Mesodermal cell (in vitro differentiated cells): ENCODE measurements around the gene ST6GALNAC3.

ENCODE experiments used
- H3K27ac ChIP-seq: 2 replicates; pipeline ENCODE4 v1.7.0; 2013; ENCODE audit warnings: mild to moderate bottlenecking, low read depth, low read length, moderate library complexity; ENCODE audit not compliant: severe bottlenecking
- H3K36me3 ChIP-seq: 2 replicates; pipeline ENCODE4 v1.7.1; 2013; ENCODE audit warnings: mild to moderate bottlenecking, low read length, moderate library complexity; ENCODE audit not compliant: control insufficient read depth, insufficient read depth
- H3K4me1 ChIP-seq: one replicate; pipeline ENCODE4 v1.7.1; 2013; ENCODE audit warnings: mild to moderate bottlenecking, low read length; ENCODE audit not compliant: insufficient read depth, control insufficient read depth, poor library complexity, severe bottlenecking
- H3K4me3 ChIP-seq: 2 replicates; pipeline ENCODE4 v1.7.0; 2013; ENCODE audit warnings: low read length, control low read depth, mild to moderate bottlenecking; ENCODE audit not compliant: insufficient read depth, poor library complexity, severe bottlenecking; ENCODE audit errors: extremely low read depth
- H3K9me3 ChIP-seq: 2 replicates; pipeline ENCODE4 v1.7.1; 2013; ENCODE audit warnings: mild to moderate bottlenecking, low read length, moderate library complexity; ENCODE audit not compliant: control insufficient read depth
- WGBS, 2 experiments: methylation state at CpG; one replicate each; pipeline ENCODE4 v1.1.5; 2013; ENCODE audit warnings: missing lambda C conversion rate in 2 of 2; ENCODE audit not compliant: insufficient coverage in 2 of 2; 5-methylcytosine and 5-hydroxymethylcytosine counted together

Gene ST6GALNAC3

DNA sequence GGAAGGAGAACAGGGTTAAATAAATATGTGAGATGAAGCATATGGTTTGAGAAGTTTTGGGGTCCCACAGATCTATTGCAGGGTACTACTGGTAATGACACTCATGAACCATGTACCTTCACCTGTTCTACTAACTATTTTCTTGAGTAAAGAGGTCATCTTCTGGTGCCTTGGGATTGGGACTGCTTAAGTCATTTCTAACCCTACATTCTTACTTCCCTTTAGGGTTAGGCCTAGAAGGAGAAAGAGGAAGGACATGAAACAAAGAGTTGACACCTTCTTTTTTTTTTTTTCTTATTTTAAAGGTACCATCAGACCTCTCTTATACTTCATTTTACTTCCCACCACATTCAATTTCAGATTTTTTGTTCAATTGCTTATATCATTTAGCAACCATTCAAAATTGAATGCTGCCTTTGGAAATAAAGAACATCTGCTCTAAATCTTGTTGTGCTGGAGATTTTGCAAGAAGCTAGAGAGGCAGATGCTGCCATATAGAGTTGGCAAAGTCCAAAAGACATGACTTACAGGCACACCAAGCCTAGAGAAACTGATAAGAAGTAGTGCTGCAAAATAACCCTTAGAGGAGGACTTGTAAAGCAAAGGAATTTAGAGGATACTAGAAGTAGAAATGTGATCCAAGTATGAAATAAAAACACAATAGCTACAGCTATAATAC is 418.3 kb downstream of the ST6GALNAC3 start:
- Histone ChIP-seq H3K4me1 (no peaks in the 10 kb centered on the region), H3K4me3 (no peak overlapping the region), H3K9me3 (no peaks in the 10 kb centered on the region), H3K36me3 (no peaks in the 10 kb centered on the region), H3K27ac (no peak overlapping the region)

- H3K9me3 ChIP-seq: no peaks in the 10 kb centered on the region
- H3K36me3 ChIP-seq: no peaks in the 10 kb centered on the region
- H3K4me1 ChIP-seq: no peaks in the 10 kb centered on the region
- H3K4me3 ChIP-seq: no peak overlapping the region
- no peak overlapping the region for H3K27ac ChIP-seq
Observed at GRCh38 chr1:76494807-76495206, 420.3 kb downstream of the ST6GALNAC3 start.

GRCh38 chr1:76496871-76497270 is 422.3 kb downstream of the ST6GALNAC3 start:
- no peaks in the 10 kb centered on the region for H3K9me3 ChIP-seq
- 82 to 95% methylated on average over 1 to 3 of the region's 3 CpGs for WGBS, 2 experiments
- H3K4me1 ChIP-seq: peaks cover 14% of the 10 kb centered on the region
- H3K27ac ChIP-seq: no peak overlapping the region
- no peak overlapping the region for H3K4me3 ChIP-seq
- no peaks in the 10 kb centered on the region for H3K36me3 ChIP-seq

DNA sequence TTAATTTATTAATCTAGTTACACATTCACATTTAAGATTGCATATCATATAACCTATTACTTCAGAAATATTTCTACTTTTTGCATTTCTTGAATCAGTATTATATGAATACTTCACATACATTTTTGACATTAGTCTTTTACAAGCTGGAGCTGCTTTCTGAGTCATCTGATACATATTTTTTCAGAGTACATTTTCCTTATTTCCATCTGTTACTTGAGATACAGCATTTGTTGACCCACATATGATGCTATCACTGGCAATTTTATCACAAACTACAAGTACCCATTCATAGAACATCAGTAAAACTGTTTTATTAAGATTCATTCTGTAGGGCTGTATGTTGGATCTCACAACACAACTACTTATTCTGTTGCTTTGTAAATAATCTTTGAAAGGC is 425.6 kb downstream of the ST6GALNAC3 start:
- H3K9me3 ChIP-seq: no peaks in the 10 kb centered on the region
- H3K27ac ChIP-seq: peak overlapping the region; percentile 91
- H3K4me1 ChIP-seq: peaks cover 14% of the 10 kb centered on the region
- no peaks in the 10 kb centered on the region for H3K36me3 ChIP-seq
- H3K4me3 ChIP-seq: no peak overlapping the region

- Histone ChIP-seq H3K27ac (peak overlapping the region; percentile 91), H3K4me1 (peaks cover 14% of the 10 kb centered on the region), H3K36me3 (no peaks in the 10 kb centered on the region), H3K9me3 (no peaks in the 10 kb centered on the region), H3K4me3 (no peak overlapping the region)
- no CpG with 5 or more reads among the region's 2 CpGs for WGBS, 2 experiments
Observed at GRCh38 chr1:76501136-76501535, 426.6 kb downstream of the ST6GALNAC3 start.

- peaks cover 14% of the 10 kb centered on the region for H3K4me1 ChIP-seq
- H3K27ac ChIP-seq: peak overlapping the region; percentile 91
- 33 to 42% methylated on average over 3 to 4 of the region's 7 CpGs for WGBS, 2 experiments
- no peaks in the 10 kb centered on the region for H3K36me3 ChIP-seq
- no peaks in the 10 kb centered on the region for H3K9me3 ChIP-seq
- no peak overlapping the region for H3K4me3 ChIP-seq
Observed at GRCh38 chr1:76501586-76502219, 427.2 kb downstream of the ST6GALNAC3 start.

DNA sequence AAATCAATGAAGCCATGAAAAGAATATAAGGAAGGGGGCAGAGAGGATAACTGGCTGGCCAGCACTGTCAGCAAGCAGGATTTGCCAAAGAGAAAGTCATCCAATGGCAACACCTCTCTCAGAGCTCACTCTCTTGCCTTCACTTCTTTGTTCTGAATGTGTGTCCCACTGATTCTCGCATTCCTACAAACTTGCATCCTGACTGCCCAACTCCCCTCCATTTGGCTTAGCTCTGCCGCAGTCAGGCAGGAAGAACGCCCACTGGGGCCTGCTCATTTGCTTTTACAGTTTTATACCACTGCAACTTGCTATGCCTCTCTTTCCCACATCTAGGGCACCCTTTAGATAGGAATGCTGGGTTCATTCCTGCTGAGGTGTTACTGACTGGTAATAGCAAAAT is 428.6 kb downstream of the ST6GALNAC3 start:
- H3K36me3 ChIP-seq: no peaks in the 10 kb centered on the region
- peak overlapping the region; percentile 4 for H3K27ac ChIP-seq
- 14 to 31% methylated on average over 2 to 3 of the region's 3 CpGs for WGBS, 2 experiments
- H3K4me1 ChIP-seq: peaks cover 14% of the 10 kb centered on the region
- no peak overlapping the region for H3K4me3 ChIP-seq
- no peaks in the 10 kb centered on the region for H3K9me3 ChIP-seq

DNA sequence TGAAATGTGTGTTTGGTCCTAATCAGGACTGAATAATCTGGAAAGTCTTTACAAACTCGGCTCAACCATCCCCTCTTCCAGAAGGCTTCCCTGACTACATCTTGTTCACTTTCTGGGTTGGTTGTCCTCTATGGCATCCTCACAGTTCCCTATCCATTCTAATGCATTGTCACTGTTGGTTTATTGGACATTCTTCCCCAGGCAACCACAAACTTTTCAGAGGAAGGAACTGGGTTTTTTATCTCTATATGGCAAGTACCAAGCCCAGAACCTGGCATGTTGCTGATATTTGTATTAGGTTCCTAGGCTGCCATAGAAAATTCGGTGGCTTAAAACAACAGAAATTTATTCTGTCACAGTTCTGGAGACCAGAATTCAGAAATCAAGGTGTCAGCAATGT is 429.2 kb downstream of the ST6GALNAC3 start:
- WGBS, 2 experiments: 83 to 100% methylated on average over 1 of the region's 2 CpGs
- no peaks in the 10 kb centered on the region for H3K9me3 ChIP-seq
- no peak overlapping the region for H3K4me3 ChIP-seq
- H3K27ac ChIP-seq: peak overlapping the region; percentile 4
- H3K4me1 ChIP-seq: peaks cover 14% of the 10 kb centered on the region
- no peaks in the 10 kb centered on the region for H3K36me3 ChIP-seq

DNA sequence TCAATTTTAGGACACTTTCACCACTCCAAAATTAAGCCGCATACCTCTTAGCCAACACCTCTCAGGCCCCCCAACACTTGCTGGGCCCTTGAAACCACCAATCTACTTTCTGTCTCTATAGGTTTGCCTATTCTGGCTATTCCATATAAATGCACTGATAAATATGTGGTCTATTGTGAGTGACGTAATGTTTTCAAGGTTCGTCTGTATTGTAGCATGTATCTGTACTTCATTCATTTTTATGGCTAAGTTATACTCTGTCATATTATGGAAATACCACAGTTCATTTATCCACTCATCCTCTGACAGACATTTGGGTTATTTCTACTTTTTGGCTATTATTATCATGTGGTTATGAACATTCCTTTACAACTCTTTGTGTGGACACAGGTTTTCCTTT is 432.8 kb downstream of the ST6GALNAC3 start:
- WGBS, 2 experiments: 100% methylated on average over 1 of the region's 3 CpGs; no CpG with 5 or more reads in 1 of the 2 experiments
- H3K27ac ChIP-seq: no peak overlapping the region
- H3K4me3 ChIP-seq: no peak overlapping the region
- no peaks in the 10 kb centered on the region for H3K4me1 ChIP-seq
- no peaks in the 10 kb centered on the region for H3K9me3 ChIP-seq
- no peaks in the 10 kb centered on the region for H3K36me3 ChIP-seq

DNA sequence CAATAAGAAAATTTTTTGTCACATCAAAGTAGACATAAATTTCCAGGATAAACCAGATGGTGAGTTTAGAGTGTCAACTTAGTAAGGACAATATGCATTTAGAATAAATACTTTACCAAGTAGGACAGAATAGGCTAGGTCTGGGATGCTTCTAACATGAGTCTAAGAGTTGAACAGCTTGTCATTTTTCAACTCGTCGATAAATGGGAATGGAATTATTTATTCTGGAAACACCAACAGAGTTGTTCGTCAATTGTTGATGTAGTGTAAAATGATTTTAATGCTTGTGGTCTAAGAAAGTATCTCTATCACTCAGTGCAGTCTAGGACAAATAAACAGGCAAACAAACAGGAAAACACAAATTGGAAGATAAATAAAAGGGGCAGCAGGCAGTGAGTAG is 434.3 kb downstream of the ST6GALNAC3 start:
- no peaks in the 10 kb centered on the region for H3K9me3 ChIP-seq
- no peaks in the 10 kb centered on the region for H3K4me1 ChIP-seq
- H3K4me3 ChIP-seq: no peak overlapping the region
- H3K27ac ChIP-seq: no peak overlapping the region
- H3K36me3 ChIP-seq: no peaks in the 10 kb centered on the region
- WGBS, 2 experiments: 100% methylated on average over 2 to 3 of the region's 3 CpGs

DNA sequence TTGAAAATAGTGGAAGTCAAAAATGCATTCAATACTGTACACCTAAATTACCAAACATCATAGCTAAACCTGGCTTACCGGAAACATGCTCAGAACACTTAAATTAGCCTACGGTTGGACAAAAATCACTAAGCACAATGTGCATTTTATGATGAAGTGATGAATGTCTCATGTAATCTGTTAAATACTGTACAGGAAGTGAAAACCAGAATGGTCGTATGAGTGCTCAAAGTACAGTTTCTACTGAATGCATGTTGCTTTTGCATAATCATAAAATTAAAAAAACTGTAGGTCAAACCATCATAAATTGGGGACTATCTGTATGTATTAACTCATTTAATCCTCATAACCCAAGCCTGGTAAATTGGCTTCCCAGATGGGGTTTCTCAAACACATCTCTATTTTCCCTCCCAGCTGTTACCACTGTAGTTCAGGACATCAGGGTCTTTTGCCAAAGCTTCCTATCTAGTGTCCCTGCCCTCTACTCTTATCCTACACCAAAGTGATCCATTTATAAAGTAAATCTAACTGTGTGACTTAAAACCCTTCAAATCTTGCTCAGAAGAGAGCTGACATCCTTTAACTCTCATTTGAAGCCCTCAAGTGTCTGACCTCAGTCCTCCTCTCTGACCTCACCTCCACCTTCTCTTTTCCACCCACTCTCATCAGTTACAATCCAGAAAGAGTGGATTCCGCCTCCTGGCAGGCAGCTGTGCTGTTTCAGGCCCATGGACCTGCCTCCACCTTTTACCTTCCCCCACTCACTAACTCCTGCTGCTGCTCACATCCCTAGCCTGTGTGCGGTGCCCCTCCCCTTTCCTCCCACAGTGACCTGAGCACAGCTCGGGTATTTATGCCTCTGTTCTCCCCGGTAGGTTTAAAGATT is 436.4 kb downstream of the ST6GALNAC3 start:
- no peak overlapping the region for H3K27ac ChIP-seq

More for the DNA sequence above, 436.4 kb downstream of the ST6GALNAC3 start:
- H3K36me3 ChIP-seq: no peaks in the 10 kb centered on the region
- no peak overlapping the region for H3K4me3 ChIP-seq
- no peaks in the 10 kb centered on the region for H3K9me3 ChIP-seq
- 70 to 86% methylated on average over 1 to 3 of the region's 7 CpGs for WGBS, 2 experiments
- no peaks in the 10 kb centered on the region for H3K4me1 ChIP-seq
